ENCODE data around the gene PPT1. TPM values are rescaled to one million over a fixed set of nuclear protein-coding genes. Genes with fewer than 3 reads are reported as not detected.

PPT1 gene
- total and polyA plus RNA-seq, 2 of the 4 experiments (the other 2 are of a cell fraction), result 22.7 to 55.4 TPM

GRCh38 chr1:40056519-40057309, 40.3 kb downstream of the PPT1 start:
- H3K56ac ChIP-seq (ENCODE audit: extremely low read depth, insufficient read depth, low read length), result no peak overlapping the region
- POLR2A ChIA-PET (ENCODE audit: unreplicated experiment), result interaction anchor here (0.6 kb wide), 1 partner anchor 17 kb away, joined by 4 read pairs; no protein-coding TSS in a partner anchor
- no peak overlapping the region for H4K91ac ChIP-seq (ENCODE audit: insufficient read depth, low read depth, low read length)
- peaks cover 22% of the 10 kb centered on the region for H3K36me3 ChIP-seq (ENCODE audit: control insufficient read depth, insufficient read depth, low read length)
- no peak overlapping the region for H3K4ac ChIP-seq (ENCODE audit: low read depth, low read length)
- no peak overlapping the region for H2AK5ac ChIP-seq (ENCODE audit: low read depth, low read length)
- H3K27me3 ChIP-seq (ENCODE audit: control insufficient read depth, insufficient read depth, low read length), result no peaks in the 10 kb centered on the region
- no peak overlapping the region for H3K18ac ChIP-seq (ENCODE audit: low read depth, low read length)
- no peak overlapping the region for H2AFZ ChIP-seq (replicated peaks; ENCODE audit: low read length, poor library complexity)
- ATAC-seq (ENCODE audit: low read depth) (no peak), DNase-seq (no peak)
- intact Hi-C loops (cut with micrococcal nuclease), result no loop called here
- BruUV-seq (replicated peaks), result no TSS peak
- peaks cover 9% of the 10 kb centered on the region for H3K4me1 ChIP-seq (ENCODE audit: control insufficient read depth, insufficient read depth, low read length)
- H2AK9ac ChIP-seq (replicated peaks; ENCODE audit: low read depth, low read length, poor library complexity), result no peak overlapping the region
- WGBS, 2 experiments (ENCODE audit: extremely low coverage in 2 of 2, insufficient read length in 1 of 2), result no CpG with 5 or more reads among the region's 5 CpGs
- H2BK20ac ChIP-seq (ENCODE audit: low read depth, low read length), result no peak overlapping the region
- no peak overlapping the region for H3K4me3 ChIP-seq (ENCODE audit: insufficient read depth, low read depth, low read length)
- no peak overlapping the region for H2BK15ac ChIP-seq (ENCODE audit: low read depth, low read length)
- TF ChIP-seq CEBPB (IDR thresholded peaks at IDR 0.05; ENCODE audit: low read depth, low read length), result no peak
- TF ChIP-seq SMC3 (IDR thresholded peaks at IDR 0.05; ENCODE audit: low read depth, low read length), result no peak
- TF ChIP-seq RAD21 (IDR thresholded peaks at IDR 0.05; ENCODE audit: low read length), result no peak
- no peak for TF ChIP-seq ELK1 (IDR thresholded peaks at IDR 0.05; ENCODE audit: borderline replicate concordance, low read depth, low read length)
- TF ChIP-seq FOS (IDR thresholded peaks at IDR 0.05; ENCODE audit: low read depth, low read length), result no peak
- H3K23ac ChIP-seq (ENCODE audit: low read depth, low read length), result no peak overlapping the region
- H4K20me1 ChIP-seq (ENCODE audit: insufficient read depth, low read length), result peaks cover 95% of the 10 kb centered on the region
- H2BK120ac ChIP-seq (ENCODE audit: low read depth, low read length), result no peak overlapping the region
- H3K27ac ChIP-seq (ENCODE audit: insufficient read depth, low read length), result no peak overlapping the region
- no peaks in the 10 kb centered on the region for H3K9me3 ChIP-seq (ENCODE audit: control insufficient read depth, insufficient read depth, low read length)
- H4K8ac ChIP-seq (ENCODE audit: low read depth in 2 of 2, low read length in 2 of 2), result no peak overlapping the region
- CTCF ChIA-PET, result interaction anchor here (0.5 to 0.7 kb wide), 2 partner anchors 9 to 337 kb away, joined by 3 to 4 read pairs; no protein-coding TSS in a partner anchor
- H3K14ac ChIP-seq (replicated peaks; ENCODE audit: low read depth, low read length), result no peak overlapping the region
- no peak overlapping the region for H2BK5ac ChIP-seq (ENCODE audit: low read depth, low read length, poor library complexity, severe bottlenecking)
- H3K4me2 ChIP-seq (ENCODE audit: low read depth, low read length), result no peak overlapping the region
- peaks cover 16 to 79% of the 10 kb centered on the region in 2 experiments for H3K79me1 ChIP-seq (ENCODE audit: low read depth in 1 of 2, low read length in 2 of 2)
- H4K5ac ChIP-seq (ENCODE audit: low read depth, low read length), result no peak overlapping the region
- dilution Hi-C loops (cut with HindIII; ENCODE audit: low sequenced_read_pairs, unreplicated experiment), result no loop called here
- in situ Hi-C loops (cut with MboI; ENCODE audit: low sequenced_read_pairs), result no loop called here
- no peak overlapping the region for H3K9ac ChIP-seq (ENCODE audit: low read depth, low read length)
- H3K9me1 ChIP-seq (ENCODE audit: insufficient read depth, low read length), result peaks cover 10% of the 10 kb centered on the region
